Thyroid gland (tissue), 4 donors: ENCODE data around the gene PKD1L1.

Experiments
- POLR2A ChIP-seq, 2 donors: fragments of 450-650 bp; IDR thresholded peaks; one replicate each; pipeline ENCODE4 v1.6.1; 2017; ENCODE audit warnings: antibody characterized with exemption in 2 of 2, mild to moderate bottlenecking in 2 of 2, moderate library complexity in 1 of 2
- TF ChIP-seq, protein P1 (sequence below), 6 experiments: fragments of 200-600 bp in 3 of 6; fragments of 450-650 bp in 3 of 6; sonication (generic) in 3 of 6; IDR thresholded peaks; one replicate each; pipeline ENCODE4 v1.5.1; 2016 to 2019; ENCODE audit warnings: antibody characterized with exemption in 6 of 6, mild to moderate bottlenecking in 2 of 6, inconsistent platforms in 1 of 6, moderate library complexity in 1 of 6

DNA sequence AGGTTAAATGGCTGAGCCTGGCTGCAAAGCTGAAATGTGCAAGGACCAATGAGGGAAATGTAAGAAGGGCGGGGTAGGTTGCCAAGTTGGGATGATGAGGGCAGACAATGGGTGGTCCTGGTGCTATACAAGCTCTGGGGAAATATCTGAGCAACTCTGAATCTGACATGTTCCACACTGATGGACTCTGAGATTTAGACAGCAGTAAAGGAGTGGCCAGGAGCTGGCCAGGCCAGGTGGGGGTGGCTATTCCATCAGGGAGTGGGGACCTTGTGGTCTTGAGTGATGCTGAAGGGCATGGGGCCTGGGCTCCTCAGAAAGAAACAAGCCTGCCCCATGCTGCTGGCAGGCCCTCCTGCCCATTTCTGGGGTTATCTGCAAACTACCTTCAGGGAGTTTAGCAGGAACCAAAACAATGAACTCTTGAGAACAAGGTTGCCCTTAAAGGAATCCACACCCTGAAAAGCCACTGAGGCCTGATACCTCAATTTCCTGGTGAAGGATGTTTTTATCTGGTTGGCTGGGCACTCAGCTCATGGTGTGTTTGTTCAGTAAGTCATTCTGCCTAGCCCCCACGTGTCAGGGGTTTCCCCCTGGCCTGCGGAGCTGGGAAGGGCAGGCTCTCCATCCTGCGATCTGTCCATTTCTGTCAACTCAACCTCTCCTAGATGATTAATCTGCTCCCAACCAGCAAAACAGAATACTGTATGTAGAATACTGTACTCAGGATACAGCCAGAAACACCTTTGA lies 223.1 kb downstream of the PKD1L1 start:
- TF ChIP-seq, protein P1, sequence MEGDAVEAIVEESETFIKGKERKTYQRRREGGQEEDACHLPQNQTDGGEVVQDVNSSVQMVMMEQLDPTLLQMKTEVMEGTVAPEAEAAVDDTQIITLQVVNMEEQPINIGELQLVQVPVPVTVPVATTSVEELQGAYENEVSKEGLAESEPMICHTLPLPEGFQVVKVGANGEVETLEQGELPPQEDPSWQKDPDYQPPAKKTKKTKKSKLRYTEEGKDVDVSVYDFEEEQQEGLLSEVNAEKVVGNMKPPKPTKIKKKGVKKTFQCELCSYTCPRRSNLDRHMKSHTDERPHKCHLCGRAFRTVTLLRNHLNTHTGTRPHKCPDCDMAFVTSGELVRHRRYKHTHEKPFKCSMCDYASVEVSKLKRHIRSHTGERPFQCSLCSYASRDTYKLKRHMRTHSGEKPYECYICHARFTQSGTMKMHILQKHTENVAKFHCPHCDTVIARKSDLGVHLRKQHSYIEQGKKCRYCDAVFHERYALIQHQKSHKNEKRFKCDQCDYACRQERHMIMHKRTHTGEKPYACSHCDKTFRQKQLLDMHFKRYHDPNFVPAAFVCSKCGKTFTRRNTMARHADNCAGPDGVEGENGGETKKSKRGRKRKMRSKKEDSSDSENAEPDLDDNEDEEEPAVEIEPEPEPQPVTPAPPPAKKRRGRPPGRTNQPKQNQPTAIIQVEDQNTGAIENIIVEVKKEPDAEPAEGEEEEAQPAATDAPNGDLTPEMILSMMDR (IDR thresholded peaks at IDR 0.05), result no peak
- no peak for TF ChIP-seq POLR2A (IDR thresholded peaks at IDR 0.05)
